Measurements from ENCODE around the gene TRAT1.

GRCh38 chr3:108845709-108846293, 23.2 kb downstream of the TRAT1 start:
- TF ChIP-seq CTCF (IDR thresholded peaks at IDR 0.05): no peak
- TF ChIP-seq POLR2A (IDR thresholded peaks at IDR 0.05): no peak

Data from breast epithelium (tissue), 3 donors.